ENCODE measurements around the gene NPB.

Gene NPB

GRCh38 chr17:81869221-81870130 lies 32.6 kb upstream of the NPB start (continued):
- TF ChIP-seq, protein P1, sequence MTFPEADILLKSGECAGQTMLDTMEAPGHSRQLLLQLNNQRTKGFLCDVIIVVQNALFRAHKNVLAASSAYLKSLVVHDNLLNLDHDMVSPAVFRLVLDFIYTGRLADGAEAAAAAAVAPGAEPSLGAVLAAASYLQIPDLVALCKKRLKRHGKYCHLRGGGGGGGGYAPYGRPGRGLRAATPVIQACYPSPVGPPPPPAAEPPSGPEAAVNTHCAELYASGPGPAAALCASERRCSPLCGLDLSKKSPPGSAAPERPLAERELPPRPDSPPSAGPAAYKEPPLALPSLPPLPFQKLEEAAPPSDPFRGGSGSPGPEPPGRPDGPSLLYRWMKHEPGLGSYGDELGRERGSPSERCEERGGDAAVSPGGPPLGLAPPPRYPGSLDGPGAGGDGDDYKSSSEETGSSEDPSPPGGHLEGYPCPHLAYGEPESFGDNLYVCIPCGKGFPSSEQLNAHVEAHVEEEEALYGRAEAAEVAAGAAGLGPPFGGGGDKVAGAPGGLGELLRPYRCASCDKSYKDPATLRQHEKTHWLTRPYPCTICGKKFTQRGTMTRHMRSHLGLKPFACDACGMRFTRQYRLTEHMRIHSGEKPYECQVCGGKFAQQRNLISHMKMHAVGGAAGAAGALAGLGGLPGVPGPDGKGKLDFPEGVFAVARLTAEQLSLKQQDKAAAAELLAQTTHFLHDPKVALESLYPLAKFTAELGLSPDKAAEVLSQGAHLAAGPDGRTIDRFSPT (tag by site-specific recombination; IDR thresholded peaks at IDR 0.05): peak; percentile 61
- TF ChIP-seq, protein P2, sequence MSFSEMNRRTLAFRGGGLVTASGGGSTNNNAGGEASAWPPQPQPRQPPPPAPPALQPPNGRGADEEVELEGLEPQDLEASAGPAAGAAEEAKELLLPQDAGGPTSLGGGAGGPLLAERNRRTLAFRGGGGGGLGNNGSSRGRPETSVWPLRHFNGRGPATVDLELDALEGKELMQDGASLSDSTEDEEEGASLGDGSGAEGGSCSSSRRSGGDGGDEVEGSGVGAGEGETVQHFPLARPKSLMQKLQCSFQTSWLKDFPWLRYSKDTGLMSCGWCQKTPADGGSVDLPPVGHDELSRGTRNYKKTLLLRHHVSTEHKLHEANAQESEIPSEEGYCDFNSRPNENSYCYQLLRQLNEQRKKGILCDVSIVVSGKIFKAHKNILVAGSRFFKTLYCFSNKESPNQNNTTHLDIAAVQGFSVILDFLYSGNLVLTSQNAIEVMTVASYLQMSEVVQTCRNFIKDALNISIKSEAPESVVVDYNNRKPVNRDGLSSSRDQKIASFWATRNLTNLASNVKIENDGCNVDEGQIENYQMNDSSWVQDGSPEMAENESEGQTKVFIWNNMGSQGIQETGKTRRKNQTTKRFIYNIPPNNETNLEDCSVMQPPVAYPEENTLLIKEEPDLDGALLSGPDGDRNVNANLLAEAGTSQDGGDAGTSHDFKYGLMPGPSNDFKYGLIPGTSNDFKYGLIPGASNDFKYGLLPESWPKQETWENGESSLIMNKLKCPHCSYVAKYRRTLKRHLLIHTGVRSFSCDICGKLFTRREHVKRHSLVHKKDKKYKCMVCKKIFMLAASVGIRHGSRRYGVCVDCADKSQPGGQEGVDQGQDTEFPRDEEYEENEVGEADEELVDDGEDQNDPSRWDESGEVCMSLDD (tag by site-specific recombination; IDR thresholded peaks at IDR 0.05): peak; percentile 68
- TF ChIP-seq PATZ1 (tag by site-specific recombination; IDR thresholded peaks at IDR 0.05) (peak; percentile 53), ZNF624 (tag by site-specific recombination; IDR thresholded peaks at IDR 0.05) (no peak), CTCF (tag by site-specific recombination; IDR thresholded peaks at IDR 0.05) (peak; percentile 93), ZBTB7A (tag by site-specific recombination; IDR thresholded peaks at IDR 0.05; ENCODE audit: low read depth) (peak; percentile 74; the same call in 1 of the 2 replicates), KLF10 (tag by site-specific recombination; IDR thresholded peaks at IDR 0.05) (peak; percentile 17; the same call in 1 of the 2 replicates), ZNF274 (IDR thresholded peaks at IDR 0.05; ENCODE audit: low read length) (no peak), ZNF274 (tag by site-specific recombination; IDR thresholded peaks at IDR 0.05; ENCODE audit: borderline replicate concordance) (no peak), ZNF837 (tag by site-specific recombination; IDR thresholded peaks at IDR 0.05) (0 out of 2 replicates have a peak, but pooled peaks have one; percentile 8), ZNF548 (tag by site-specific recombination; IDR thresholded peaks at IDR 0.05) (no peak), ZNF24 (tag by site-specific recombination; IDR thresholded peaks at IDR 0.05) (peak; percentile 56), GLIS2 (tag by site-specific recombination; IDR thresholded peaks at IDR 0.05) (peak; percentile 96), ZNF529 (tag by site-specific recombination; IDR thresholded peaks at IDR 0.05; ENCODE audit: insufficient replicate concordance) (no peak), ZNF561 (tag by site-specific recombination; IDR thresholded peaks at IDR 0.05; ENCODE audit: borderline replicate concordance) (no peak), ZNF600 (tag by site-specific recombination; IDR thresholded peaks at IDR 0.05) (peak; percentile 79; the same call in 1 of the 2 replicates), ZBTB8A (tag by site-specific recombination; IDR thresholded peaks at IDR 0.05) (peak; percentile 64), MZF1 (tag by site-specific recombination; IDR thresholded peaks at IDR 0.05; ENCODE audit: borderline replicate concordance) (0 out of 2 replicates have a peak, but pooled peaks have one; percentile 11), ZNF423 (tag by site-specific recombination; IDR thresholded peaks at IDR 0.05) (peak; percentile 88), KLF9 (tag by site-specific recombination; IDR thresholded peaks at IDR 0.05; ENCODE audit: low read depth) (no peak), ZNF394 (tag by site-specific recombination; IDR thresholded peaks at IDR 0.05; ENCODE audit: borderline replicate concordance) (0 out of 2 replicates have a peak, but pooled peaks have one; percentile 34), SP7 (tag by site-specific recombination; IDR thresholded peaks at IDR 0.05) (peak; percentile 54; the same call in 1 of the 2 replicates), ZFP69B (tag by site-specific recombination; IDR thresholded peaks at IDR 0.05) (peak; percentile 11), ZNF398 (tag by site-specific recombination; IDR thresholded peaks at IDR 0.05) (peak; percentile 9; the same call in 1 of the 2 replicates), ZNF704 (tag by site-specific recombination; IDR thresholded peaks at IDR 0.05) (no peak), ZNF76 (tag by site-specific recombination; IDR thresholded peaks at IDR 0.05; ENCODE audit: borderline replicate concordance, low read depth) (peak; percentile 43; the same call in 1 of the 2 replicates), EGR2 (tag by site-specific recombination; IDR thresholded peaks at IDR 0.05; ENCODE audit: low read depth) (peak; percentile 75)
